Adrenal gland (tissue), 19 donors: ENCODE measurements around the gene CPN2. TPM values are rescaled to one million over a fixed set of nuclear protein-coding genes. Genes with fewer than 3 reads are reported as not detected.

Experiments
- DNase-seq, 7 donors: peaks; one replicate each; pipeline ENCODE4 v3.0.0-alpha.2; 2019 to 2020
- H3K27ac ChIP-seq, 5 donors: fragments of 200-600 bp; sonication (generic) in 4 of 5; 1 replicate in 3 of 5; 2 replicates in 2 of 5; pipeline versions ENCODE4 v1.5.1 to v1.8.0; 2016 to 2020; ENCODE audit warnings: mild to moderate bottlenecking in 1 of 5
- H3K27me3 ChIP-seq: fragments of 200-600 bp; 2 replicates; pipeline ENCODE4 v1.8.0; 2021
- H3K36me3 ChIP-seq, 2 donors: fragments of 200-600 bp; replicated peaks in 1 of 2; 1 replicate in 1 of 2; 2 replicates in 1 of 2; pipeline versions ENCODE4 v1.5.1 to v1.8.0; 2018 to 2022
- H3K4me1 ChIP-seq, 2 donors: fragments of 200-600 bp; replicated peaks in 1 of 2; 1 replicate in 1 of 2; 2 replicates in 1 of 2; pipeline versions ENCODE4 v1.5.1 to v1.8.0; 2018 to 2021
- H3K4me3 ChIP-seq, 4 donors: fragments of 200-600 bp; sonication (generic) in 3 of 4; one replicate each; pipeline ENCODE4 v1.5.1; 2016 to 2018
- H3K9me3 ChIP-seq, 3 donors: fragments of 200-600 bp; sonication (generic) in 1 of 3; replicated peaks in 1 of 3; 1 replicate in 2 of 3; 2 replicates in 1 of 3; pipeline versions ENCODE4 v1.5.1 to v1.8.0; 2016 to 2021
- CTCF ChIP-seq, 6 experiments: fragments of 450-650 bp in 4 of 6; fragments of 200-600 bp in 2 of 6; sonication (generic) in 1 of 6; IDR thresholded peaks; 1 replicate in 5 of 6; 2 replicates in 1 of 6; pipeline versions ENCODE4 v1.5.1 to v1.8.0; 2016 to 2021; ENCODE audit warnings: antibody characterized with exemption in 6 of 6, mild to moderate bottlenecking in 2 of 6, moderate library complexity in 1 of 6
- POLR2A ChIP-seq, 2 donors: fragments of 450-650 bp; IDR thresholded peaks; one replicate each; pipeline ENCODE4 v1.6.1; 2017; ENCODE audit warnings: antibody characterized with exemption in 2 of 2, mild to moderate bottlenecking in 2 of 2, moderate library complexity in 1 of 2
- WGBS, 4 donors: extraction: QIAGEN DNeasy Blood & Tissue Kit in 2 of 4; methylation state at CpG; one replicate each; pipeline versions ENCODE4 v1.1.5 to v1.1.7; 2013 to 2017; 5-methylcytosine and 5-hydroxymethylcytosine counted together
- intact Hi-C, 2 donors: fragments of 100-400 bp; cut with DNase I; formaldehyde crosslinking; loops; one replicate each; pipeline versions ENCODE4 v1.14.1 to v1.15.0; 2022 to 2023
- long read RNA-seq, 10 donors: library from polyadenylated mRNA in 3 of 10; unstranded in 2 of 10; stranded (forward) in 1 of 10; transcript quantifications; one replicate each; pipeline ENCODE4 v2.0.0 and lab custom pipeline, GENCODE V29; 2021 to 2026
- polyA plus RNA-seq, 3 donors: library from polyadenylated mRNA; stranded (reverse); fragments of 200-250 nt in 2 of 3; fragments of 350-450 nt in 1 of 3; fragmentation: Illumina TruSeq in 1 of 3; extraction: RNeasy Lipid Tissue Mini Kit (QIAGEN cat#74804) in 1 of 3; gene quantifications; one replicate each; pipeline ENCODE4 v1.2.3, GENCODE V29; 2013 to 2014
- total RNA-seq, 9 donors: library from RNA; depleted of rRNA in 4 of 9; stranded (reverse); fragments of >200 nt in 4 of 9; fragments of 120-200 nt in 1 of 9; fragmentation: NEBNext Ultra II Directional in 1 of 9; extraction: Animal tissue kit (Norgen Biotek cat#: 25700) in 1 of 9; gene quantifications; one replicate each; pipeline versions ENCODE4 v1.1.0 to v1.2.4, GENCODE V29; 2013 to 2023
- donor health status: healthy with polysubstance abuse.
- donor health status: Bipolar disorder and iron deficiency.
- donor health status: DM: yes; HTN: yes; CAD: no.
- donor health status: DM: no; HTN: no; CAD: no.
- donor health status: DM: no; HTN: no; CAD: no.
- donor health status: DM: yes; HTN: yes; CAD: no.

CPN2 gene, protein sequence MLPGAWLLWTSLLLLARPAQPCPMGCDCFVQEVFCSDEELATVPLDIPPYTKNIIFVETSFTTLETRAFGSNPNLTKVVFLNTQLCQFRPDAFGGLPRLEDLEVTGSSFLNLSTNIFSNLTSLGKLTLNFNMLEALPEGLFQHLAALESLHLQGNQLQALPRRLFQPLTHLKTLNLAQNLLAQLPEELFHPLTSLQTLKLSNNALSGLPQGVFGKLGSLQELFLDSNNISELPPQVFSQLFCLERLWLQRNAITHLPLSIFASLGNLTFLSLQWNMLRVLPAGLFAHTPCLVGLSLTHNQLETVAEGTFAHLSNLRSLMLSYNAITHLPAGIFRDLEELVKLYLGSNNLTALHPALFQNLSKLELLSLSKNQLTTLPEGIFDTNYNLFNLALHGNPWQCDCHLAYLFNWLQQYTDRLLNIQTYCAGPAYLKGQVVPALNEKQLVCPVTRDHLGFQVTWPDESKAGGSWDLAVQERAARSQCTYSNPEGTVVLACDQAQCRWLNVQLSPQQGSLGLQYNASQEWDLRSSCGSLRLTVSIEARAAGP
- total RNA-seq (10 to 100 TPM in 1 of 9 donors, 1 to 10 TPM in 6, under 1 TPM in 2; 0.38 to 14.3 (median 4.1) TPM), polyA plus RNA-seq (1 to 10 TPM in 2 of 3 donors, under 1 TPM in 1; 0.32 to 4.0 (median 1.1) TPM)
- long read RNA-seq, donor 1, transcript CPN2-201 (2 exons, 3,028 nt): major isoform, 11 of 14 reads
- long read RNA-seq, donor 1, partial matches to known transcripts: 0 of 14 reads
- long read RNA-seq, donor 1, other reads (novel, unspliced or antisense): 0 of 14 reads
- long read RNA-seq, donor 2, transcript CPN2-201 (2 exons, 3,028 nt): major isoform, 7 of 9 reads
- long read RNA-seq, donor 2, partial matches to known transcripts: 0 of 9 reads
- long read RNA-seq, donor 2, other reads (novel, unspliced or antisense): 0 of 9 reads
- long read RNA-seq, donor 3, partial matches to known transcripts: 0 of 3 reads
- long read RNA-seq, donor 3, other reads (novel, unspliced or antisense): 0 of 3 reads
- long read RNA-seq, donor 4, partial matches to known transcripts: 0 of 2 reads
- long read RNA-seq, donor 4, other reads (novel, unspliced or antisense): 0 of 2 reads
- long read RNA-seq, donor 5, transcript CPN2-201 (2 exons, 3,028 nt): major isoform, 9 of 10 reads
- long read RNA-seq, donor 5, partial matches to known transcripts: 0 of 10 reads
- long read RNA-seq, donor 5, other reads (novel, unspliced or antisense): 1 of 10 reads
- long read RNA-seq, donor 6, transcript CPN2-201 (2 exons, 3,028 nt): major isoform, 6 of 12 reads
- long read RNA-seq, donor 6, partial matches to known transcripts: 0 of 12 reads
- long read RNA-seq, donor 6, other reads (novel, unspliced or antisense): 3 of 12 reads
- long read RNA-seq, donor 7, partial matches to known transcripts: 0 of 2 reads
- long read RNA-seq, donor 7, other reads (novel, unspliced or antisense): 0 of 2 reads
- long read RNA-seq, donor 8, transcript CPN2-201 (2 exons, 3,028 nt): major isoform, 5 of 5 reads
- long read RNA-seq, donor 8, partial matches to known transcripts: 0 of 5 reads
- long read RNA-seq, donor 8, other reads (novel, unspliced or antisense): 0 of 5 reads
- long read RNA-seq, donor 9, partial matches to known transcripts: 0 of 5 reads
- long read RNA-seq, donor 9, other reads (novel, unspliced or antisense): 0 of 5 reads
- long read RNA-seq, donor 10, partial matches to known transcripts: 0 of 3 reads
- long read RNA-seq, donor 10, other reads (novel, unspliced or antisense): 0 of 3 reads

DNA sequence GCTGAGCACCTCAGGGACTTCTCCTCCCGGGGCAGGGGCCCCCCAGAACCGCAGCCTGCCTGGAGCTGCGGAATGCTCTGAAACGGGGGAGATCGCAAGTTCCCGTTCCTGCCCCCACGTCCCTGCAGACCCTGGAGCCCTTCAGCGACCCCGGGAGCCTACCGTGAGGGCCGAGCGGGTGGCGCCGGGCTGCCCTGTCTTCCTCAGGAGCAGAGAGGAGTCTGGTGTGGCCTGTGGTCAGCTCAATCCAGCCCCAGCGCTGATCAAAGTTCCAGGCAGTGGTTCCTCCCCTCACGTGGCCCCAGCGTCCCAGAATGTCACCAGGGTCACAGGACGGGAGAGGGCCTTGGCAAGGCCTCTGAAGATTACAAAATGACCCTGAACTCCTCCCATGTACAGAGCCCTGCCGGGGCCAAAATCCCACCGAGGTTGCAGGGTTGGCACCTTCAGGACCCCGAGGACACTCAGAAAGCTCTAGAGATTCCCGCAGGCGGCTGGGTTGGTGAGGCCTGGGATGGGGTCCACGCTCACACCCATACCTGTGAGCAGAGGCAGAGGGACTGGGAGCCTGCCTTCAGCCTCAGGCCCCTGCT is at the start of gene CPN2:
Gene CPN2 (minus strand): TSS at position 249 of the 593 bp plus-strand sequence. CDS start 8,626 bp downstream, outside the sequence.
- peak in 2 of 7 donors; percentile 49 to 50 for DNase-seq
- H3K9me3 ChIP-seq: no peaks in the 10 kb centered on the region
- H3K27me3 ChIP-seq: no peaks in the 10 kb centered on the region
- H3K4me1 ChIP-seq: no peaks in the 10 kb centered on the region
- no peak within 1 kb of the TSS for H3K27ac ChIP-seq
- no peak within 1 kb of the TSS for H3K4me3 ChIP-seq
- WGBS, 4 donors: 77 to 79% (median 78%) methylated on average over 4 to 24 of the region's 24 CpGs
- H3K36me3 ChIP-seq: no peaks in the 10 kb centered on the region
- TF ChIP-seq CTCF (IDR thresholded peaks at IDR 0.05) (no peak), POLR2A (IDR thresholded peaks at IDR 0.05) (no peak)
- intact Hi-C loops: no loop called here

DNA sequence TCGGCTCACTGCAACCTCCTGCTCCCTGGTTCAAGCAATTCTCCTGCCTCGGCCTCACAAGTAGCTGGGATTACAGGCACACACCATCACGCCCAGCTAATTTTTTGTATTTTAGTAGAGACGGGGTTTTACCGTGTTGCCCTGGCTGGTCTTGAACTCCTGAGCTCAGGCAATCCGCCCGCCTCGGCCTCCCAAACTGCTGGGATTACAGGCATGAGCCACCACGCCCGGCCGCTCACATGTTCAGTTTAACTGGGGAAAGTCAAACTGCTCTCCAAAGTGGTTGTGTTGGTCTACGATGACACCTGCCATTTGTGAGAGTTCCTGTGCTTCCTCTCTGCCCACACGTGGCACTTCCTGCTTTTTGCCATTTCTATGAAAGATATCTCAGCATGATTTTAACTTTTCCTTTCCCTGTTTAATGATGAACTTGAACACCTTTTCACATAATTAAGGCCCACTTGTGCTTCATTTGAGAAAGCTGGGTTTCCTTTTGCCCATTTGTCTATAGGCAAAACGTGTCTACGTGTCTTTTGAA is 48.8 kb upstream of the CPN2 start:
- intact Hi-C loops: loop anchor here in 1 of 2 donors (5.0 kb wide), 1 partner anchor 68 kb away; no protein-coding TSS in a partner anchor
- no peak overlapping the region for H3K4me3 ChIP-seq
- WGBS, 4 donors: 83 to 89% (median 87%) methylated on average over 12 to 15 of the region's 15 CpGs

More for the DNA sequence above, 48.8 kb upstream of the CPN2 start:
- DNase-seq: no peak
- H3K27me3 ChIP-seq: peaks cover 19% of the 10 kb centered on the region
- TF ChIP-seq CTCF (IDR thresholded peaks at IDR 0.05) (no peak), POLR2A (IDR thresholded peaks at IDR 0.05) (no peak)
- H3K9me3 ChIP-seq: no peaks in the 10 kb centered on the region
- H3K4me1 ChIP-seq: peaks cover 0 to 10% of the 10 kb centered on the region in 2 donors
- H3K27ac ChIP-seq: no peak overlapping the region
- H3K36me3 ChIP-seq: no peaks in the 10 kb centered on the region
